ENCODE results near the gene NGDN.

Gene NGDN

DNA sequence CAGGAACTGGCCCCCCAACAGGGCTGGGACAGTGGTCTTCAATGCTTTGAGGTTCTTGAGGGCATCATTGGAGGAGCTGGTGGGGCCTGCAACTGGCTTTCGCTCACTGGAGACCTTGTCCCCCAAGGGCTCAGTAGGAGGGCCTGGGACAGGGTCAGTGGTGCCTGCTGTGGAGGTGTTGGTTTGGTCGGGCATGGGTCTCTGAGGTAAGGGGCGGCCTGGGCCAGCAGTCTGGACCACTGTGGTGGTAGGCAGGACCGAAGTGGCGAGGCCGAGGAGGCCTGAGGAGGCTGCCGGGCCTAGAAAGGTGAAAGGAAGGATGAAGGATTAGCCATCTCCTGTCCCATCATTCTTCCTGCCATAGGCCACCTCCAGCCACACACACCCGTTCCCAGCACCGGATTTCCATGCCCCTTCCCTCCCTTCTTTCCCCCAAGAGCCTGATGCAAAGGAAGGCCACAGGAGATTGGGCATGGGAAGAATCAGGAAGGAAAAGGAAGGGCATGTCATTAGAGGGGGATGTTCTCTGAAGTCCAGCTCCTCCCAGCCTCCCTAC lies 53.2 kb downstream of the NGDN start:
- no peak for DNase-seq (ENCODE audit: low read depth)

- no peak for DNase-seq (ENCODE audit: low read depth)
These were observed 53.9 kb downstream of the NGDN start for GRCh38 chr14:23523229-23524016.

- no peak for DNase-seq (ENCODE audit: low read depth)
These were observed 55.5 kb downstream of the NGDN start for GRCh38 chr14:23524954-23525353.

DNA sequence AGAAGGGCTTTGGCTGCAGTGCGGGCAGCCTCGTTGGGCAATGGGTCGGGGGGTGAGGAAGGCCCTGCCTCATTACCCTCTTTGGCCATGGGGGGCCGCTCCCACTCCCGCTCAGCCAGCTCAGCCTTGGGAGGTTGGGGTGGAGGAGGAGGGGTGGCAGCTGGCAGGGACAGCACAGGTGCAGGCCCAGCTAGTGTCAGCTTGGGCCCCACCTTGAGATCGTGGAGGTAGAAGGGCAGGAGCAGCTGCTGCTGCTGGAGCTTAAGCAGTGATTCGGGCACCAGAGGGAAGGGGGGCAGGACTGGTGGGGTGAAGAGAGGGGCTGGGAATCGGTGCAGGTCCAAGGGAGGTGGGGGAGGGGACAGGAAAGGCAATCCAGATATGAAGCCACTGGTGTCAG lies 56.1 kb downstream of the NGDN start:
- no peak for DNase-seq (ENCODE audit: low read depth)

All from GM04504 (cell line).